Activated CD4-positive, CD25-positive, alpha-beta regulatory T cell treated with anti-CD3 and anti-CD28 coated beads, Interleukin-2, amount 50 U/mL, for 16 hours (primary cell): ENCODE results near the gene BRAF.
"Not testable (repeated sequence)": the region's sequence is repeated elsewhere in the genome, so short reads cannot be mapped to it uniquely, and the experiment has no call there.

Source experiments
- DNase-seq: peaks from one replicate; pipeline ENCODE4 v3.0.0-alpha.2; 2020; ENCODE audit warnings: low read depth, low spot score

BRAF gene

GRCh38 chr7:140877249-140877524 lies 47.5 kb downstream of the BRAF start:
- DNase-seq, result no peak

- no peak for DNase-seq
Measured at GRCh38 chr7:140876519-140877248, 48.0 kb downstream of the BRAF start.

- no peak for DNase-seq
Measured at GRCh38 chr7:140873434-140873833, 51.3 kb downstream of the BRAF start.

GRCh38 chr7:140870003-140870402 lies 54.7 kb downstream of the BRAF start:
- no peak for DNase-seq

GRCh38 chr7:140869430-140869829 lies 55.3 kb downstream of the BRAF start:
- DNase-seq, result no peak

- DNase-seq, result no peak
Measured at GRCh38 chr7:140867467-140868462, 57.0 kb downstream of the BRAF start.

- no peak for DNase-seq
Measured at GRCh38 chr7:140866926-140867325, 57.8 kb downstream of the BRAF start.

- DNase-seq, result no peak
Measured at GRCh38 chr7:140864732-140865131, 60.0 kb downstream of the BRAF start.

GRCh38 chr7:140863867-140864266 lies 60.9 kb downstream of the BRAF start:
- DNase-seq, result no peak

GRCh38 chr7:140863184-140863583 lies 61.5 kb downstream of the BRAF start:
- DNase-seq, result no peak

- DNase-seq, result no peak
Measured at GRCh38 chr7:140857048-140857447, 67.7 kb downstream of the BRAF start.

- DNase-seq, result no peak
Measured at GRCh38 chr7:140841166-140841715, 83.5 kb downstream of the BRAF start.

- DNase-seq, result no peak
Measured at GRCh38 chr7:140831724-140832123, 93.0 kb downstream of the BRAF start.

GRCh38 chr7:140829720-140830119 lies 95.0 kb downstream of the BRAF start:
- DNase-seq, result no peak

- DNase-seq, result no peak
Measured at GRCh38 chr7:140828741-140829140, 96.0 kb downstream of the BRAF start.

- not testable (repeated sequence) for DNase-seq
Measured at GRCh38 chr7:140817383-140817782, 107.3 kb downstream of the BRAF start.

GRCh38 chr7:140810830-140811556 lies 113.7 kb downstream of the BRAF start:
- DNase-seq, result peak; percentile 47

- no peak for DNase-seq
Measured at GRCh38 chr7:140810385-140810784, 114.3 kb downstream of the BRAF start.

- DNase-seq, result no peak
Measured at GRCh38 chr7:140778975-140779374, 145.8 kb downstream of the BRAF start.

GRCh38 chr7:140778568-140778967 lies 146.2 kb downstream of the BRAF start:
- no peak for DNase-seq

GRCh38 chr7:140774371-140774770 lies 150.4 kb downstream of the BRAF start:
- no peak for DNase-seq

GRCh38 chr7:140773104-140773503 lies 151.6 kb downstream of the BRAF start:
- no peak for DNase-seq
